Aortic smooth muscle cell (primary cell): ENCODE results near the gene MUC13. TPM values are rescaled to one million over a fixed set of nuclear protein-coding genes. Genes with fewer than 3 reads are reported as not detected.

Source experiments
- total RNA-seq: library from RNA; depleted of rRNA; stranded (reverse); fragments of >200 nt; gene quantifications from 2 replicates; pipeline ENCODE4 v1.2.3, GENCODE V29; 2014

The MUC13 gene
- not detected in 2 replicates for total RNA-seq

GRCh38 chr3:124934577-124934976 lies at the start of gene MUC13:
TSS of gene MUC13 (minus strand) at chr3:124934751. CDS start at chr3:124934712, 39 bp downstream.

GRCh38 chr3:124887177-124887931 lies 47.2 kb downstream of the MUC13 start, which contains the start of gene ITGB5:
TSS of gene ITGB5 (minus strand) at chr3:124887365. CDS start at chr3:124887000, 365 bp downstream.

Other genes with a start within 250 kb of the MUC13 start
- gene UMPS, start 204.3 kb downstream of the MUC13 start, total RNA-seq, result 24.2 and 29.6 TPM in 2 replicates
- gene ITGB5, start 47.4 kb downstream of the MUC13 start, total RNA-seq, result 543 and 583 TPM in 2 replicates
- gene HEG1, start 121.2 kb upstream of the MUC13 start, total RNA-seq, result 81.5 and 146 TPM in 2 replicates